ENCODE data around the gene OR5AN1. TPM values are rescaled to one million over a fixed set of nuclear protein-coding genes. Genes with fewer than 3 reads are reported as not detected.
"Not testable (repeated sequence)": the region's sequence is repeated elsewhere in the genome, so short reads cannot be mapped to it uniquely, and the experiment has no call there.

OR5AN1 gene, protein sequence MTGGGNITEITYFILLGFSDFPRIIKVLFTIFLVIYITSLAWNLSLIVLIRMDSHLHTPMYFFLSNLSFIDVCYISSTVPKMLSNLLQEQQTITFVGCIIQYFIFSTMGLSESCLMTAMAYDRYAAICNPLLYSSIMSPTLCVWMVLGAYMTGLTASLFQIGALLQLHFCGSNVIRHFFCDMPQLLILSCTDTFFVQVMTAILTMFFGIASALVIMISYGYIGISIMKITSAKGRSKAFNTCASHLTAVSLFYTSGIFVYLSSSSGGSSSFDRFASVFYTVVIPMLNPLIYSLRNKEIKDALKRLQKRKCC
- polyA plus RNA-seq, result not detected

GRCh38 chr11:59358595-59358994 is at the start of gene OR5AN1:
Gene OR5AN1 (plus strand): TSS chr11:59358895. CDS start chr11:59364459, 5,564 bp downstream.
- WGBS, 2 donors, result 71 to 77% methylated on average over 3 of the region's 3 CpGs

DNA sequence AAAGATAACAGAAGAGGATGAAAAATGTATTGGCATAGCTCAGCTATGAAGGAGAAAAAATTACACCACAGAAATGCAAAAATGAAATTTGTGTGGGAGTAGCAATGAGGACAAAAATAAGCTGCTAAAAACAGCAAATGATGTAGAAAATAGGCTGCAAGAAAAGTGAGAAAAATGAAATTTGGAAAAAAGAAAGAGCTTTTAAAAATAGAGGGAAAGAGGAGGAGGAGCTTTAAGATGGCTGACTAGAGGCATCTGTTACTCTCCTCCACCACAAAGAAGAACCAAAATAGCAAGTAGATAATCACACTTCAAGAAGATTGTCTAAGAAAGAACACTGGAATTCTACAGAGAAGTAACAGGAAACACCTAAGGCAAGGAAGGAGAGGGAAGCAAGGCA is 23.7 kb upstream of the OR5AN1 start:
- no peaks in the 10 kb centered on the region for H3K36me3 ChIP-seq (ENCODE audit: control insufficient read depth in 2 of 2, insufficient read depth in 2 of 2, low read length in 1 of 2)

More at GRCh38 chr11:59358595-59358994, at the start of gene OR5AN1:
- Histone ChIP-seq H3K4me1 (ENCODE audit: control insufficient read depth in 2 of 2, insufficient read depth in 2 of 2, low read length in 1 of 2) (no peaks in the 10 kb centered on the region), H3K9me3 (ENCODE audit: control insufficient read depth in 2 of 2, insufficient read depth in 1 of 2, low read depth in 1 of 2, low read length in 1 of 2) (peaks cover 0 to 6% of the 10 kb centered on the region in 2 donors), H3K27ac (ENCODE audit: low read depth in 2 of 2, low read length in 1 of 2) (no peak within 1 kb of the TSS), H3K27me3 (ENCODE audit: control insufficient read depth in 1 of 2, insufficient read depth in 2 of 2, low read length in 2 of 2) (no peaks in the 10 kb centered on the region), H3K36me3 (ENCODE audit: control insufficient read depth in 2 of 2, insufficient read depth in 2 of 2, low read length in 1 of 2) (no peaks in the 10 kb centered on the region), H3K4me3 (ENCODE audit: low read depth in 1 of 2, low read length in 2 of 2) (no peak within 1 kb of the TSS)

DNA sequence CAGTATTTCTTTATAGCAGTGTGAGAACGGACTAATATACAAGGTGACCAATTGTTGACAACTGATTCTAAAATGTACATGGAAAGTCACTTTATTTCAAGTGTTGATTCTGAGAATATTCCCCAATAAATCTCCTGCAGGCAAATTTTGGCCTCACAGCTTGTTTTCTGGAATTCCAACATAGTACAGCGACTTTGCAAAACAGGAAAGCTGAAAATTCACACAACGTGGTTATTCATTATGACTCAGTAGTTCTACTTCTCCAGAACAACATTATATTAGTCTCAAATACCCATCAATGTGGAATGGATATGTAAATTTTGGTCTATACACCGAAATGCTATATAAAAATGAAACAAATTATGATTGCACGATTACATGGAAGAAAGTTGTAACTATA is 22.5 kb upstream of the OR5AN1 start:
- Histone ChIP-seq H3K4me1 (ENCODE audit: control insufficient read depth in 2 of 2, insufficient read depth in 2 of 2, low read length in 1 of 2) (no peaks in the 10 kb centered on the region), H3K9me3 (ENCODE audit: control insufficient read depth in 2 of 2, insufficient read depth in 1 of 2, low read depth in 1 of 2, low read length in 1 of 2) (no peaks in the 10 kb centered on the region), H3K27me3 (ENCODE audit: control insufficient read depth in 1 of 2, insufficient read depth in 2 of 2, low read length in 2 of 2) (no peaks in the 10 kb centered on the region), H3K4me3 (ENCODE audit: low read depth in 1 of 2, low read length in 2 of 2) (no peak overlapping the region), H3K36me3 (ENCODE audit: control insufficient read depth in 2 of 2, insufficient read depth in 2 of 2, low read length in 1 of 2) (no peaks in the 10 kb centered on the region), H3K27ac (ENCODE audit: low read depth in 2 of 2, low read length in 1 of 2) (no peak overlapping the region)
- 65 to 71% methylated on average over 5 of the region's 5 CpGs for WGBS, 2 donors

More for the DNA sequence above, 23.7 kb upstream of the OR5AN1 start:
- Histone ChIP-seq H3K4me3 (ENCODE audit: low read depth in 1 of 2, low read length in 2 of 2) (no peak overlapping the region), H3K9me3 (ENCODE audit: control insufficient read depth in 2 of 2, insufficient read depth in 1 of 2, low read depth in 1 of 2, low read length in 1 of 2) (no peaks in the 10 kb centered on the region), H3K27me3 (ENCODE audit: control insufficient read depth in 1 of 2, insufficient read depth in 2 of 2, low read length in 2 of 2) (no peaks in the 10 kb centered on the region), H3K4me1 (ENCODE audit: control insufficient read depth in 2 of 2, insufficient read depth in 2 of 2, low read length in 1 of 2) (no peaks in the 10 kb centered on the region), H3K27ac (ENCODE audit: low read depth in 2 of 2, low read length in 1 of 2) (no peak overlapping the region)

- H3K27ac ChIP-seq (ENCODE audit: low read depth in 2 of 2, low read length in 1 of 2), result no peak overlapping the region
- no peaks in the 10 kb centered on the region for H3K36me3 ChIP-seq (ENCODE audit: control insufficient read depth in 2 of 2, insufficient read depth in 2 of 2, low read length in 1 of 2)
- H3K4me1 ChIP-seq (ENCODE audit: control insufficient read depth in 2 of 2, insufficient read depth in 2 of 2, low read length in 1 of 2), result no peaks in the 10 kb centered on the region
- H3K4me3 ChIP-seq (ENCODE audit: low read depth in 1 of 2, low read length in 2 of 2), result no peak overlapping the region
- H3K9me3 ChIP-seq (ENCODE audit: control insufficient read depth in 2 of 2, insufficient read depth in 1 of 2, low read depth in 1 of 2, low read length in 1 of 2), result no peaks in the 10 kb centered on the region
- H3K27me3 ChIP-seq (ENCODE audit: control insufficient read depth in 1 of 2, insufficient read depth in 2 of 2, low read length in 2 of 2), result no peaks in the 10 kb centered on the region
Measured at GRCh38 chr11:59336931-59337330, 21.8 kb upstream of the OR5AN1 start.

DNA sequence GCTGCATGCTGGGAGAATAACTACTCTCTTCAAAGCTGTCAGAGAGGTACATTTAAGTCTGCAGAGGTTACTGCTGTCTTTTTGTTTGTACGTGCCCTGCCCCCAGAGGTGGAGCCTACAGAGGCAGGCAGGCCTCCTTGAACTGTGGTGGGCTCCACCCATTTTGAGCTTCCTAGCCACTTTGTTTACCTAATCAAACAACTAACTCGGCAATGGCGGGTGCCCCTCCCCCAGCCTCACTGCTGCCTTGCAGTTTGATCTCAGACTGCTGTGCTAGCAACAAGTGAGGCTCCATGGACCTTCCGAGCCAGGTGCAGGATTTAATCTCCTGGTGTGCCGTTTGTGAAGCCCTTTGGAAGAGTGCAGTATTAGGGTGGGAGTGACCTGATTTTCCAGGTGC is 9.0 kb upstream of the OR5AN1 start:
- not testable (repeated sequence) for H3K27ac ChIP-seq (ENCODE audit: low read depth in 2 of 2, low read length in 1 of 2); H3K27me3 ChIP-seq (ENCODE audit: control insufficient read depth in 1 of 2, insufficient read depth in 2 of 2, low read length in 2 of 2); H3K4me1 ChIP-seq (ENCODE audit: control insufficient read depth in 2 of 2, insufficient read depth in 2 of 2, low read length in 1 of 2); H3K9me3 ChIP-seq (ENCODE audit: control insufficient read depth in 2 of 2, insufficient read depth in 1 of 2, low read depth in 1 of 2, low read length in 1 of 2); H3K4me3 ChIP-seq (ENCODE audit: low read depth in 1 of 2, low read length in 2 of 2); H3K36me3 ChIP-seq (ENCODE audit: control insufficient read depth in 2 of 2, insufficient read depth in 2 of 2, low read length in 1 of 2)
- 61 to 74% methylated on average over 5 of the region's 5 CpGs for WGBS, 2 donors

- Histone ChIP-seq H3K9me3 (ENCODE audit: control insufficient read depth in 2 of 2, insufficient read depth in 1 of 2, low read depth in 1 of 2, low read length in 1 of 2) (peaks cover 0 to 9% of the 10 kb centered on the region in 2 donors), H3K4me3 (ENCODE audit: low read depth in 1 of 2, low read length in 2 of 2) (no peak overlapping the region), H3K27me3 (ENCODE audit: control insufficient read depth in 1 of 2, insufficient read depth in 2 of 2, low read length in 2 of 2) (no peaks in the 10 kb centered on the region), H3K4me1 (ENCODE audit: control insufficient read depth in 2 of 2, insufficient read depth in 2 of 2, low read length in 1 of 2) (no peaks in the 10 kb centered on the region), H3K36me3 (ENCODE audit: control insufficient read depth in 2 of 2, insufficient read depth in 2 of 2, low read length in 1 of 2) (no peaks in the 10 kb centered on the region), H3K27ac (ENCODE audit: low read depth in 2 of 2, low read length in 1 of 2) (no peak overlapping the region)
- WGBS, 2 donors, result 78 to 83% methylated on average over 4 of the region's 4 CpGs
Measured at GRCh38 chr11:59355226-59355625, 3.5 kb upstream of the OR5AN1 start.

DNA sequence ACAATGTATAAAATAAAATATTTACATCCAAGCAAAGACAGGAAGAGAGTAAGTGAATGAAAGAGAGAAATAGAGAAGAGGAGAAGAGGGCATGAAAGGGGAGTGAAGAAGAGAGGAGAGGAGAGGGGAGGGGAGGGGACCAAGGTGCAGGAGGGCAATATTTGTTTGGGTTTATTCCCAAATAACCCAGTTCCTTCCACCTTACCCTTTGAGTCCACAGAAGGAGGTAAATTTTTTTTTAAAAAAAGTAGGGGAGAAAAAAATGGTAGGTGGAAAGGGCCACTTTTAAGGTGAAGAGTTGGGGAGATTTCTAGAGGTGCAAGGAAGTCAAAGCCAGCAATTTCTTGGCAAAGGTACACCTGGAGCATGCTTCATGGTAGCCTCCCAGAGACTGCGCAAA is 2.1 kb upstream of the OR5AN1 start:
- Histone ChIP-seq H3K27me3 (ENCODE audit: control insufficient read depth in 1 of 2, insufficient read depth in 2 of 2, low read length in 2 of 2) (no peaks in the 10 kb centered on the region), H3K4me1 (ENCODE audit: control insufficient read depth in 2 of 2, insufficient read depth in 2 of 2, low read length in 1 of 2) (no peaks in the 10 kb centered on the region), H3K4me3 (ENCODE audit: low read depth in 1 of 2, low read length in 2 of 2) (no peak overlapping the region), H3K36me3 (ENCODE audit: control insufficient read depth in 2 of 2, insufficient read depth in 2 of 2, low read length in 1 of 2) (no peaks in the 10 kb centered on the region), H3K27ac (ENCODE audit: low read depth in 2 of 2, low read length in 1 of 2) (no peak overlapping the region), H3K9me3 (ENCODE audit: control insufficient read depth in 2 of 2, insufficient read depth in 1 of 2, low read depth in 1 of 2, low read length in 1 of 2) (peaks cover 0 to 6% of the 10 kb centered on the region in 2 donors)
- 95 to 100% methylated on average over 1 of the region's 1 CpG for WGBS, 2 donors

- no peak overlapping the region for H3K27ac ChIP-seq (ENCODE audit: low read depth in 2 of 2, low read length in 1 of 2)
- no peaks in the 10 kb centered on the region for H3K36me3 ChIP-seq (ENCODE audit: control insufficient read depth in 2 of 2, insufficient read depth in 2 of 2, low read length in 1 of 2)
- no peak overlapping the region for H3K4me3 ChIP-seq (ENCODE audit: low read depth in 1 of 2, low read length in 2 of 2)
- H3K27me3 ChIP-seq (ENCODE audit: control insufficient read depth in 1 of 2, insufficient read depth in 2 of 2, low read length in 2 of 2), result no peaks in the 10 kb centered on the region
- peaks cover 0 to 6% of the 10 kb centered on the region in 2 donors for H3K9me3 ChIP-seq (ENCODE audit: control insufficient read depth in 2 of 2, insufficient read depth in 1 of 2, low read depth in 1 of 2, low read length in 1 of 2)
- no peaks in the 10 kb centered on the region for H3K4me1 ChIP-seq (ENCODE audit: control insufficient read depth in 2 of 2, insufficient read depth in 2 of 2, low read length in 1 of 2)
Measured at GRCh38 chr11:59358020-59358419, 675 bp upstream of the OR5AN1 start.

GRCh38 chr11:59365232-59366018 is 6.7 kb downstream of the OR5AN1 start:
- Histone ChIP-seq H3K4me3 (ENCODE audit: low read depth in 1 of 2, low read length in 2 of 2) (no peak overlapping the region), H3K27me3 (ENCODE audit: control insufficient read depth in 1 of 2, insufficient read depth in 2 of 2, low read length in 2 of 2) (no peaks in the 10 kb centered on the region), H3K27ac (ENCODE audit: low read depth in 2 of 2, low read length in 1 of 2) (no peak overlapping the region), H3K36me3 (ENCODE audit: control insufficient read depth in 2 of 2, insufficient read depth in 2 of 2, low read length in 1 of 2) (no peaks in the 10 kb centered on the region), H3K4me1 (ENCODE audit: control insufficient read depth in 2 of 2, insufficient read depth in 2 of 2, low read length in 1 of 2) (no peaks in the 10 kb centered on the region), H3K9me3 (ENCODE audit: control insufficient read depth in 2 of 2, insufficient read depth in 1 of 2, low read depth in 1 of 2, low read length in 1 of 2) (peaks cover 0 to 3% of the 10 kb centered on the region in 2 donors)

All from esophagus (tissue), 2 donors.